Kidney epithelial cell (primary cell): ENCODE measurements around the gene EPS8L2. TPM values are rescaled to one million over a fixed set of nuclear protein-coding genes. Genes with fewer than 3 reads are reported as not detected.

Experiments used
- DNase-seq: peaks from one replicate; pipeline ENCODE4 v3.0.0-alpha.2; 2010; ENCODE audit warnings: low read depth
- H3K27me3 ChIP-seq: 2 replicates; pipeline ENCODE4 v1.6.0; 2011; ENCODE audit warnings: low read length; ENCODE audit not compliant: control insufficient read depth, insufficient read depth
- H3K36me3 ChIP-seq: 2 replicates; pipeline ENCODE4 v1.5.1; 2011; ENCODE audit warnings: low read length; ENCODE audit not compliant: control insufficient read depth, insufficient read depth
- H3K4me3 ChIP-seq: 2 replicates; pipeline ENCODE4 v1.5.1; 2011; ENCODE audit warnings: low read depth, mild to moderate bottlenecking, control low read depth, low read length
- total RNA-seq: library from RNA; depleted of rRNA; stranded (reverse); fragments of >200 nt; gene quantifications from 2 replicates; pipeline ENCODE4 v1.2.3, GENCODE V29; 2015
- TF ChIP-seq, protein P1 (sequence below): IDR thresholded peaks from 2 replicates; pipeline ENCODE4 v1.5.1; 2011; ENCODE audit warnings: mild to moderate bottlenecking, moderate library complexity, low read length, control low read depth, inconsistent platforms; ENCODE audit not compliant: insufficient read depth, poor library complexity, severe bottlenecking

EPS8L2 gene
- total RNA-seq, 1 donor from 2014 or later = 119 TPM

GRCh38 chr11:723120-723883 lies 17.3 kb downstream of the EPS8L2 start:
- Histone ChIP-seq H3K27me3 (no peaks in the 10 kb centered on the region), H3K36me3 (peaks cover 5% of the 10 kb centered on the region), H3K4me3 (no peak overlapping the region)
- no peak for DNase-seq
- TF ChIP-seq, protein P1, sequence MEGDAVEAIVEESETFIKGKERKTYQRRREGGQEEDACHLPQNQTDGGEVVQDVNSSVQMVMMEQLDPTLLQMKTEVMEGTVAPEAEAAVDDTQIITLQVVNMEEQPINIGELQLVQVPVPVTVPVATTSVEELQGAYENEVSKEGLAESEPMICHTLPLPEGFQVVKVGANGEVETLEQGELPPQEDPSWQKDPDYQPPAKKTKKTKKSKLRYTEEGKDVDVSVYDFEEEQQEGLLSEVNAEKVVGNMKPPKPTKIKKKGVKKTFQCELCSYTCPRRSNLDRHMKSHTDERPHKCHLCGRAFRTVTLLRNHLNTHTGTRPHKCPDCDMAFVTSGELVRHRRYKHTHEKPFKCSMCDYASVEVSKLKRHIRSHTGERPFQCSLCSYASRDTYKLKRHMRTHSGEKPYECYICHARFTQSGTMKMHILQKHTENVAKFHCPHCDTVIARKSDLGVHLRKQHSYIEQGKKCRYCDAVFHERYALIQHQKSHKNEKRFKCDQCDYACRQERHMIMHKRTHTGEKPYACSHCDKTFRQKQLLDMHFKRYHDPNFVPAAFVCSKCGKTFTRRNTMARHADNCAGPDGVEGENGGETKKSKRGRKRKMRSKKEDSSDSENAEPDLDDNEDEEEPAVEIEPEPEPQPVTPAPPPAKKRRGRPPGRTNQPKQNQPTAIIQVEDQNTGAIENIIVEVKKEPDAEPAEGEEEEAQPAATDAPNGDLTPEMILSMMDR = peak; percentile 57

- no peaks in the 10 kb centered on the region for H3K27me3 ChIP-seq
- H3K4me3 ChIP-seq = no peak overlapping the region
- TF ChIP-seq, protein P1 = no peak
- no peak for DNase-seq
- peaks cover 5% of the 10 kb centered on the region for H3K36me3 ChIP-seq
Observed at GRCh38 chr11:724049-724777, 18.2 kb downstream of the EPS8L2 start.

DNA sequence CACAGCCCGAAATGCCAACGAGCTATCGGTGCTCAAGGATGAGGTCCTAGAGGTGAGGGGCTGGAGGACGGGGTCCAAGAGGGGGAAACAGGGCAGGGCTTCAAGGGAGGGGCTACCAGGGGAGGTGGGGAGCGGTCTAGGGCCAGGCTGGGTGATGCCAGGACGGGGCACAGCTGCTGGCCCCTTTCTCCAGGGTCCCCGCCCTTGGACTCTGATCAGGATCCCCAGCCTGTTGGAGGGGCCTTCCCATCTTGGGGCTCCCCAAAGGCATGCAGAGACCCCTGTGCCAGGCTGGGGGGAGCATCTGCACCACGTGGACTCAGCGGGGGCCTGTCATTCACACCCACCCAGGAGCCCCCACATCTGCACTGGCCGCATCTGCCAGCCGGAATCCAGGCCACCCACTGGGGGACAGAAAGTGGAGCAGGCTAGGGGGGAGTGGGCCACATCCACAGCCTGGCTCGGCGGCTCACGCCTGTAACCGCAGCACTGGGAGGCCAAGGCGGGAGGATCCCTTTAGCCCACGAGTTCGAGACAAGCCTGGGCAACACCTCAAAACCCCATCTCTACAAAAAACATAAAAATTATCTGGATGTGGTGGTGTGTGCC lies 18.9 kb downstream of the EPS8L2 start:
- DNase-seq = no peak
- Histone ChIP-seq H3K4me3 (no peak overlapping the region), H3K27me3 (no peaks in the 10 kb centered on the region), H3K36me3 (peaks cover 5% of the 10 kb centered on the region)
- TF ChIP-seq, protein P1 = no peak

DNA sequence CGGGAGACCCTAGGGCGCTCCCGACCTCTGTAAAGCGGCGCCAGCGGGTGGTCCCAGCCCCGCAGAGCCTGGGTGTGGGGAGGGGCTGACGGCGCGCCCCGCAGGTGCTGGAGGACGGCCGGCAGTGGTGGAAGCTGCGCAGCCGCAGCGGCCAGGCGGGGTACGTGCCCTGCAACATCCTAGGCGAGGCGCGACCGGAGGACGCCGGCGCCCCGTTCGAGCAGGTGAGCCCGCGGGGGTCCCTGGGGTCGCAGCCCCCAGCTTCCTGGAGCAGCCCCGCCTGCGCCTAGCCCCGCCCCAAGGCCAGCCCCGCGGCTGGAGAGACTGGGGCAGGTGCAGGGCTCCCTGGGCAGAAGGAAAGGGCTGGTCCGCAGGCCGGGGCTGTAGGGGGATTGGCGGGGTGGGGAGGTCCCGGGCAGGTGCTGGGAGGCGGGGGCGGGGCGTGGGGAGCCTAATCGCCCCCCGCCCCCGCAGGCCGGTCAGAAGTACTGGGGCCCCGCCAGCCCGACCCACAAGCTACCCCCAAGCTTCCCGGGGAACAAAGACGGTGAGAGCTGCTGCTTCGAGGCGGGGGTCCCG lies 19.7 kb downstream of the EPS8L2 start:
- no peak overlapping the region for H3K4me3 ChIP-seq
- H3K27me3 ChIP-seq = no peaks in the 10 kb centered on the region
- no peak for DNase-seq
- H3K36me3 ChIP-seq = peaks cover 4% of the 10 kb centered on the region
- TF ChIP-seq, protein P1 = no peak

DNA sequence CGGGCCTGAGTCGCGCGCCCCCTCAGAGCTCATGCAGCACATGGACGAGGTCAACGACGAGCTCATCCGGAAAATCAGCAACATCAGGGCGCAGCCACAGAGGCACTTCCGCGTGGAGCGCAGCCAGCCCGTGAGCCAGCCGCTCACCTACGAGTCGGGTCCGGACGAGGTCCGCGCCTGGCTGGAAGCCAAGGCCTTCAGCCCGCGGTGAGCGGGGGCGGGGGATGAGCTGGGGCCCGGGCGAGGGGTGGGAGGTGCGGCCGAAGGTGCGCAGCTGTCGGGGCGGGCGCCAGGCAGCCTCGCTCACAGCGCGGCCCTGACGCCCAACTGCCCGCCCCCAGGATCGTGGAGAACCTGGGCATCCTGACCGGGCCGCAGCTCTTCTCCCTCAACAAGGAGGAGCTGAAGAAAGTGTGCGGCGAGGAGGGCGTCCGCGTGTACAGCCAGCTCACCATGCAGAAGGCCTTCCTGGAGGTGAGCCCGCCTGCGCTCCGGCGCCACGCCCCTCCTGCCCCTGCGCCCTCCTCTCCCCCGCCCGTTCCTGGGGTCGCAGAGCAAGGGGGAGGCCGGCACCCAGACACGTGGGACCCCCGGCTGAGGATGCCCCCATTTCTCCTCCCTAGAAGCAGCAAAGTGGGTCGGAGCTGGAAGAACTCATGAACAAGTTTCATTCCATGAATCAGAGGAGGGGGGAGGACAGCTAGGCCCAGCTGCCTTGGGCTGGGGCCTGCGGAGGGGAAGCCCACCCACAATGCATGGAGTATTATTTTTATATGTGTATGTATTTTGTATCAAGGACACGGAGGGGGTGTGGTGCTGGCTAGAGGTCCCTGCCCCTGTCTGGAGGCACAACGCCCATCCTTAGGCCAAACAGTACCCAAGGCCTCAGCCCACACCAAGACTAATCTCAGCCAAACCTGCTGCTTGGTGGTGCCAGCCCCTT lies 20.5 kb downstream of the EPS8L2 start:
- no peak for DNase-seq
- Histone ChIP-seq H3K4me3 (no peak overlapping the region), H3K36me3 (peaks cover 4% of the 10 kb centered on the region), H3K27me3 (no peaks in the 10 kb centered on the region)
- TF ChIP-seq, protein P1 = no peak
